Neural cell (in vitro differentiated cells): Measurements from ENCODE around the gene ZSWIM5. TPM values are rescaled to one million over a fixed set of nuclear protein-coding genes. Genes with fewer than 3 reads are reported as not detected.

ENCODE experiments used
- H2AFZ ChIP-seq: fragments of 200-600, 300-800 bp; sonication (generic), shearing (Covaris generic); 2 replicates; pipeline ENCODE4 v1.6.0; 2014; ENCODE audit warnings: low read depth, mild to moderate bottlenecking, antibody characterized with exemption, low read length, moderate library complexity
- H3F3A ChIP-seq: fragments of 200-600 bp; shearing (Covaris generic); 2 replicates; pipeline ENCODE4 v1.6.1; 2016; ENCODE audit warnings: mild to moderate bottlenecking, moderate library complexity, mixed read lengths, antibody characterized with exemption, low read length; ENCODE audit not compliant: insufficient read depth, poor library complexity, severe bottlenecking
- H3K27ac ChIP-seq: fragments of 200-600, 300-800 bp; sonication (generic), shearing (Covaris generic); 2 replicates; pipeline ENCODE4 v1.5.1; 2014; ENCODE audit warnings: mild to moderate bottlenecking, low read length, moderate library complexity
- H3K27me3 ChIP-seq: fragments of 300-800, 200-600 bp; sonication (generic), shearing (Covaris generic); 2 replicates; pipeline ENCODE4 v1.6.0; 2014; ENCODE audit warnings: mild to moderate bottlenecking, low read depth, low read length, moderate library complexity; ENCODE audit not compliant: insufficient read depth
- H3K36me3 ChIP-seq: fragments of 300-800, 200-600 bp; sonication (generic), shearing (Covaris generic); 2 replicates; pipeline ENCODE4 v1.5.1; 2014; ENCODE audit warnings: mild to moderate bottlenecking, antibody characterized with exemption, low read length, moderate library complexity; ENCODE audit not compliant: insufficient read depth
- H3K4me2 ChIP-seq: fragments of 300-800, 200-600 bp; sonication (generic), shearing (Covaris generic); 2 replicates; pipeline ENCODE4 v1.6.0; 2014; ENCODE audit warnings: mild to moderate bottlenecking, low read length
- H3K4me3 ChIP-seq: fragments of 300-800, 200-600 bp; sonication (generic), shearing (Covaris generic); 2 replicates; pipeline ENCODE4 v1.5.1; 2014; ENCODE audit warnings: mild to moderate bottlenecking, low read length, moderate library complexity
- H3K79me2 ChIP-seq: fragments of 200-600 bp; shearing (Covaris generic); replicated peaks from 2 replicates; pipeline ENCODE4 v1.6.0; 2014; ENCODE audit warnings: mild to moderate bottlenecking, low read length, moderate library complexity; ENCODE audit not compliant: insufficient read depth
- H3K9ac ChIP-seq: fragments of 300-800, 200-600 bp; sonication (generic), shearing (Covaris generic); 2 replicates; pipeline ENCODE4 v1.6.1; 2016; ENCODE audit warnings: mild to moderate bottlenecking, low read length, mixed read lengths
- H3K9me2 ChIP-seq: fragments of 200-600 bp; shearing (Covaris generic); 2 replicates; pipeline ENCODE4 v1.6.1; 2016; ENCODE audit warnings: mild to moderate bottlenecking, low read length, mixed read lengths; ENCODE audit not compliant: insufficient read depth
- H3K9me3 ChIP-seq: fragments of 200-600, 300-800 bp; sonication (generic), shearing (Covaris generic); 2 replicates; pipeline ENCODE4 v1.6.1; 2016; ENCODE audit warnings: mild to moderate bottlenecking, mixed run types, low read length, moderate library complexity, mixed read lengths
- H4K20me1 ChIP-seq: fragments of 200-600 bp; shearing (Covaris generic); 2 replicates; pipeline ENCODE4 v1.6.1; 2016; ENCODE audit warnings: mild to moderate bottlenecking, mixed run types; ENCODE audit not compliant: insufficient read depth
- EP300 ChIP-seq: fragments of 450-650 bp; conservative IDR thresholded peaks from 2 replicates; pipeline ENCODE4 v1.6.1; 2014; ENCODE audit warnings: antibody characterized with exemption, mild to moderate bottlenecking, moderate library complexity; ENCODE audit not compliant: poor library complexity, severe bottlenecking
- EZH2 ChIP-seq: fragments of 200-600, 300-800 bp; shearing (Covaris generic), sonication (generic); IDR thresholded peaks from 2 replicates; pipeline ENCODE4 v1.6.1; 2014; ENCODE audit warnings: antibody characterized with exemption, low read length, borderline replicate concordance, mild to moderate bottlenecking; ENCODE audit not compliant: insufficient read depth, poor library complexity, severe bottlenecking
- MXI1 ChIP-seq: fragments of 450-650 bp; conservative IDR thresholded peaks from 2 replicates; pipeline ENCODE4 v1.6.1; 2014; ENCODE audit warnings: antibody characterized with exemption, mild to moderate bottlenecking; ENCODE audit not compliant: poor library complexity, severe bottlenecking
- POLR2AphosphoS5 ChIP-seq: IDR thresholded peaks from 2 replicates; pipeline ENCODE4 v1.6.1; 2012
- RAD21 ChIP-seq: fragments of 450-650 bp; conservative IDR thresholded peaks from 2 replicates; pipeline ENCODE4 v1.6.1; 2014; ENCODE audit warnings: antibody characterized with exemption, mild to moderate bottlenecking, moderate library complexity
- SMC3 ChIP-seq: fragments of 450-650 bp; conservative IDR thresholded peaks from 2 replicates; pipeline ENCODE4 v1.6.1; 2014; ENCODE audit warnings: antibody characterized with exemption, mild to moderate bottlenecking, moderate library complexity; ENCODE audit not compliant: poor library complexity
- TAF1 ChIP-seq: IDR thresholded peaks from 2 replicates; pipeline ENCODE4 v1.6.1; 2012; ENCODE audit warnings: low read depth
- polyA plus RNA-seq: library from polyadenylated mRNA; depleted of rRNA; stranded (reverse); fragments of >200 nt; gene quantifications from 2 replicates; pipeline ENCODE4 v1.2.3, GENCODE V29; 2014
- TF ChIP-seq, protein P1 (sequence below): fragments of 450-650 bp; IDR thresholded peaks from 2 replicates; pipeline ENCODE4 v1.5.1; 2014; ENCODE audit warnings: antibody characterized with exemption, mild to moderate bottlenecking, moderate library complexity; ENCODE audit not compliant: poor library complexity, severe bottlenecking
- TF ChIP-seq, protein P2 (sequence below): IDR thresholded peaks from 2 replicates; pipeline ENCODE4 v1.6.1; 2012; ENCODE audit warnings: borderline replicate concordance

The ZSWIM5 gene
- polyA plus RNA-seq, 1 donor from 2014 or later = 27.2 TPM

DNA sequence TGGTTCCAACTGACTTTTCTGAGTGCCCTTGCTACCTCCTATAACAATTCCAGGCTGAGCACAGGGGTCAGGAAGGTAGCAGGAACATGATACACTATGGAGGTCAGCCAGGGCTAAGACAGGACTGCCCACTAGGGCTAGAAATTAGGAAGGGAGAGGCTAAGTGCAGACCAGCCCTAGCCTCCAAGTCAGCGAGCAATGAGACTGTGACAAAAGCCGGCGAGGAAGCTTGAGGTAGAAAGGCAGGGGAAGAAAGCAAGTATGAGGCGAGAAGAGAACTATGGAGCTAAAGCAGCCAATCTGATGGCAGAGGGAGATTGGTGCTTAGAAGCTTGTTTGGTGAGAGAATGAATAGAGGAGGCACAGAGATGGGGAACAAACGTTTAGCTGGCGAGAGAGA, 189.6 kb downstream of the ZSWIM5 start:
- TF ChIP-seq EP300 (no peak), TAF1 (no peak), SMC3 (no peak), EZH2 (no peak), MXI1 (no peak), RAD21 (no peak), POLR2AphosphoS5 (no peak)
- TF ChIP-seq, protein P1, sequence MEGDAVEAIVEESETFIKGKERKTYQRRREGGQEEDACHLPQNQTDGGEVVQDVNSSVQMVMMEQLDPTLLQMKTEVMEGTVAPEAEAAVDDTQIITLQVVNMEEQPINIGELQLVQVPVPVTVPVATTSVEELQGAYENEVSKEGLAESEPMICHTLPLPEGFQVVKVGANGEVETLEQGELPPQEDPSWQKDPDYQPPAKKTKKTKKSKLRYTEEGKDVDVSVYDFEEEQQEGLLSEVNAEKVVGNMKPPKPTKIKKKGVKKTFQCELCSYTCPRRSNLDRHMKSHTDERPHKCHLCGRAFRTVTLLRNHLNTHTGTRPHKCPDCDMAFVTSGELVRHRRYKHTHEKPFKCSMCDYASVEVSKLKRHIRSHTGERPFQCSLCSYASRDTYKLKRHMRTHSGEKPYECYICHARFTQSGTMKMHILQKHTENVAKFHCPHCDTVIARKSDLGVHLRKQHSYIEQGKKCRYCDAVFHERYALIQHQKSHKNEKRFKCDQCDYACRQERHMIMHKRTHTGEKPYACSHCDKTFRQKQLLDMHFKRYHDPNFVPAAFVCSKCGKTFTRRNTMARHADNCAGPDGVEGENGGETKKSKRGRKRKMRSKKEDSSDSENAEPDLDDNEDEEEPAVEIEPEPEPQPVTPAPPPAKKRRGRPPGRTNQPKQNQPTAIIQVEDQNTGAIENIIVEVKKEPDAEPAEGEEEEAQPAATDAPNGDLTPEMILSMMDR = no peak
- TF ChIP-seq, protein P2, sequence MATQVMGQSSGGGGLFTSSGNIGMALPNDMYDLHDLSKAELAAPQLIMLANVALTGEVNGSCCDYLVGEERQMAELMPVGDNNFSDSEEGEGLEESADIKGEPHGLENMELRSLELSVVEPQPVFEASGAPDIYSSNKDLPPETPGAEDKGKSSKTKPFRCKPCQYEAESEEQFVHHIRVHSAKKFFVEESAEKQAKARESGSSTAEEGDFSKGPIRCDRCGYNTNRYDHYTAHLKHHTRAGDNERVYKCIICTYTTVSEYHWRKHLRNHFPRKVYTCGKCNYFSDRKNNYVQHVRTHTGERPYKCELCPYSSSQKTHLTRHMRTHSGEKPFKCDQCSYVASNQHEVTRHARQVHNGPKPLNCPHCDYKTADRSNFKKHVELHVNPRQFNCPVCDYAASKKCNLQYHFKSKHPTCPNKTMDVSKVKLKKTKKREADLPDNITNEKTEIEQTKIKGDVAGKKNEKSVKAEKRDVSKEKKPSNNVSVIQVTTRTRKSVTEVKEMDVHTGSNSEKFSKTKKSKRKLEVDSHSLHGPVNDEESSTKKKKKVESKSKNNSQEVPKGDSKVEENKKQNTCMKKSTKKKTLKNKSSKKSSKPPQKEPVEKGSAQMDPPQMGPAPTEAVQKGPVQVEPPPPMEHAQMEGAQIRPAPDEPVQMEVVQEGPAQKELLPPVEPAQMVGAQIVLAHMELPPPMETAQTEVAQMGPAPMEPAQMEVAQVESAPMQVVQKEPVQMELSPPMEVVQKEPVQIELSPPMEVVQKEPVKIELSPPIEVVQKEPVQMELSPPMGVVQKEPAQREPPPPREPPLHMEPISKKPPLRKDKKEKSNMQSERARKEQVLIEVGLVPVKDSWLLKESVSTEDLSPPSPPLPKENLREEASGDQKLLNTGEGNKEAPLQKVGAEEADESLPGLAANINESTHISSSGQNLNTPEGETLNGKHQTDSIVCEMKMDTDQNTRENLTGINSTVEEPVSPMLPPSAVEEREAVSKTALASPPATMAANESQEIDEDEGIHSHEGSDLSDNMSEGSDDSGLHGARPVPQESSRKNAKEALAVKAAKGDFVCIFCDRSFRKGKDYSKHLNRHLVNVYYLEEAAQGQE = no peak
- Histone ChIP-seq H2AFZ (no peak overlapping the region), H3K79me2 (peaks cover 8% of the 10 kb centered on the region)

DNA sequence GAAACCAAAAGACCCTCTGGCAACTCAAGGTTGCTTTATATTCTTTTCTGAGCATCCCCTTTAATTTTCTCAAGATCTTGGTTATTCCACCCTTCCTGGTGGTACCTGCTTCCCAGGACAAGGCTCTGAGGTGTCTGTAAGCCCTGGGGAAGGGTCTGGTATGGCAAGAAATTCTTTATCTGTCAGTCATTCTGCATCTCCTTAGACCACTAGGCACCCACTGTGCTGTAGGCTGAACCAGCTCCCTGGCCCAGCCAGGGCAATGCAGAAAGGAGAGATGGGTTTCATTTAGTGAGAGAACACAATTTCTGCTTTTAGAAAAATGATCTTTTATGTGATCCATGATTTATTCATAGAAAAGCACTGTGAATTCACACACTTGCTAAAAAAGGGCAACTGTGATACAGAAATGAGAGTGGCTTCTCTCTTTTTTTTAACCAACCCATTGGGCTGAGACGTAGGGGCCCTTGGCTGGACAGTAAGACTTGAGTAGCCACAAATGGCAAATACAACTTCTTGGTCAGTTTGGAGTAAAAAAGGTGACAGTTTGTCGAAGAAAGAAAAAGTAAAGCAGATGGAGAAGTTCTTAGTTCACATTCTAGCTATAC, 190.2 kb downstream of the ZSWIM5 start:
- no peaks in the 10 kb centered on the region for H4K20me1 ChIP-seq
- H3K9me2 ChIP-seq = no peaks in the 10 kb centered on the region
- TF ChIP-seq, protein P2 = no peak
- no peak for TF ChIP-seq EZH2
- no peak for TF ChIP-seq SMC3
- TF ChIP-seq MXI1 = no peak
- no peak for TF ChIP-seq EP300
- TF ChIP-seq POLR2AphosphoS5 = no peak
- TF ChIP-seq RAD21 = no peak
- TF ChIP-seq, protein P1 = no peak
- no peak for TF ChIP-seq TAF1
- no peak overlapping the region for H2AFZ ChIP-seq
- no peaks in the 10 kb centered on the region for H3K9me3 ChIP-seq
- no peak overlapping the region for H3K9ac ChIP-seq
- no peak overlapping the region for H3K4me2 ChIP-seq
- no peaks in the 10 kb centered on the region for H3K36me3 ChIP-seq
- H3K27ac ChIP-seq = no peak overlapping the region
- peaks cover 8% of the 10 kb centered on the region for H3K79me2 ChIP-seq
- no peak overlapping the region for H3K4me3 ChIP-seq
- H3F3A ChIP-seq = no peaks in the 10 kb centered on the region
- H3K27me3 ChIP-seq = no peaks in the 10 kb centered on the region

More for the DNA sequence above, 189.6 kb downstream of the ZSWIM5 start:
- no peak overlapping the region for H3K27ac ChIP-seq
- H3F3A ChIP-seq = no peaks in the 10 kb centered on the region
- H3K36me3 ChIP-seq = no peaks in the 10 kb centered on the region
- no peaks in the 10 kb centered on the region for H3K9me3 ChIP-seq
- H4K20me1 ChIP-seq = no peaks in the 10 kb centered on the region
- H3K9ac ChIP-seq = no peak overlapping the region
- H3K4me2 ChIP-seq = no peak overlapping the region
- no peaks in the 10 kb centered on the region for H3K27me3 ChIP-seq
- no peaks in the 10 kb centered on the region for H3K9me2 ChIP-seq
- H3K4me3 ChIP-seq = no peak overlapping the region
